K562 (cell line): Measurements from ENCODE around the gene MAST4. TPM values are rescaled to one million over a fixed set of nuclear protein-coding genes. Genes with fewer than 3 reads are reported as not detected.

ENCODE experiments used
- ATAC-seq: fragments of 200-7000 bp; cut with Tn5 transposase; 3 replicates; pipeline ENCODE4 v1.9.1; 2020; ENCODE audit warnings: moderate library complexity
- BruUV-seq: library from RNA; stranded (reverse); fragments of 400-500 nt; replicated peaks from 2 replicates; lab custom pipeline; 2021; lab: Mats Ljungman, UMichigan
- CTCF ChIA-PET: fragments of 300-600 bp; formaldehyde crosslinking; extraction: SDS; loops from one replicate; lab custom pipeline; 2021; ENCODE audit warnings: low intra/inter-chr PET ratio; lab: Yijun Ruan, JAX
- POLR2A ChIA-PET: fragments of 300-600, 350-650 bp; sonication (Branson Sonifier 250); formaldehyde crosslinking; extraction: SDS; loops from one replicate; lab custom pipeline; 2021; ENCODE audit warnings: antibody characterized with exemption, inconsistent platforms; lab: Yijun Ruan, JAX
- DNase-seq, 4 experiments: peaks; one replicate each; pipeline versions ENCODE4 v3.0.0 to v3.0.0-alpha.2; 2011 to 2018; ENCODE audit warnings: low spot score in 3 of 4, mixed read lengths in 3 of 4; ENCODE audit errors: extremely low read depth in 1 of 4
- FAIRE-seq: peaks from 2 replicates; lab custom pipeline; 2011; peaks lifted over from hg19 to GRCh38; lab: Jason Lieb, UNC
- H2AFZ ChIP-seq: 2 replicates; pipeline ENCODE4 v1.6.0; 2011; ENCODE audit warnings: low read depth, low read length, control low read depth, inconsistent platforms
- H3K27ac ChIP-seq: fragments of 200-600 bp; 3 replicates; pipeline ENCODE4 v1.8.0; 2011; ENCODE audit warnings: low read depth, mild to moderate bottlenecking, control low read depth, inconsistent platforms, low read length, moderate library complexity, mixed read lengths; ENCODE audit errors: extremely low read depth
- H3K27me3 ChIP-seq, 2 experiments: fragments of 300-600 bp in 1 of 2; 2 replicates in 1 of 2; 3 replicates in 1 of 2; pipeline versions ENCODE4 v1.6.0 to v1.8.0; 2011; ENCODE audit warnings: inconsistent platforms in 2 of 2, low read length in 2 of 2, mild to moderate bottlenecking in 1 of 2, mixed read lengths in 1 of 2, moderate library complexity in 1 of 2; ENCODE audit not compliant: control insufficient read depth in 2 of 2, insufficient read depth in 2 of 2
- H3K36me3 ChIP-seq: fragments of 300-600 bp; 3 replicates; pipeline ENCODE4 v1.8.0; 2011; ENCODE audit warnings: mild to moderate bottlenecking, low read length, inconsistent platforms; ENCODE audit not compliant: control insufficient read depth, insufficient read depth
- H3K4me1 ChIP-seq, 2 experiments: fragments of 200-600 bp in 1 of 2; replicated peaks in 1 of 2; 2 replicates in 1 of 2; 3 replicates in 1 of 2; pipeline versions ENCODE4 v1.5.1 to v1.8.0; 2011; ENCODE audit warnings: inconsistent platforms in 2 of 2, low read length in 2 of 2, mild to moderate bottlenecking in 1 of 2, mixed read lengths in 1 of 2, moderate library complexity in 1 of 2; ENCODE audit not compliant: control insufficient read depth in 2 of 2, insufficient read depth in 2 of 2
- H3K4me2 ChIP-seq: 2 replicates; pipeline ENCODE4 v1.6.1; 2011; ENCODE audit warnings: low read length, control low read depth, inconsistent platforms, mixed read lengths; ENCODE audit not compliant: insufficient read depth
- H3K4me3 ChIP-seq: fragments of 200-600 bp; sonication (generic), shearing (Covaris generic); 2 replicates; pipeline ENCODE4 v1.5.1; 2016; ENCODE audit warnings: control low read depth, inconsistent platforms
- H3K79me2 ChIP-seq: fragments of 200-600 bp; 3 replicates; pipeline ENCODE4 v1.8.0; 2011; ENCODE audit warnings: low read length, inconsistent platforms; ENCODE audit not compliant: control insufficient read depth, insufficient read depth
- H3K9ac ChIP-seq, 2 experiments: 2 replicates each; pipeline versions ENCODE4 v1.6.0 to v1.6.1; 2011; ENCODE audit warnings: low read depth in 2 of 2, low read length in 2 of 2, control low read depth in 1 of 2, inconsistent platforms in 1 of 2, mild to moderate bottlenecking in 1 of 2, mixed read lengths in 1 of 2; ENCODE audit not compliant: insufficient read depth in 1 of 2
- H3K9me1 ChIP-seq: one replicate; pipeline ENCODE4 v1.6.0; 2011; ENCODE audit warnings: inconsistent platforms, mild to moderate bottlenecking, low read length, moderate library complexity; ENCODE audit not compliant: control insufficient read depth, insufficient read depth
- H3K9me3 ChIP-seq: replicated peaks from 2 replicates; pipeline ENCODE4 v1.5.1; 2011; ENCODE audit warnings: low read depth, low read length, inconsistent platforms; ENCODE audit not compliant: control insufficient read depth, insufficient read depth
- H4K20me1 ChIP-seq: replicated peaks from 2 replicates; pipeline ENCODE4 v1.6.1; 2011; ENCODE audit warnings: low read length, inconsistent platforms, mixed read lengths; ENCODE audit not compliant: control insufficient read depth, insufficient read depth
- CHD4 ChIP-seq: fragments of 200-600 bp; sonication (generic); IDR thresholded peaks from 3 replicates; pipeline ENCODE4 v1.6.1; 2012; ENCODE audit warnings: low read depth, mild to moderate bottlenecking, mixed read lengths, low read length, inconsistent platforms; ENCODE audit not compliant: insufficient read depth, insufficient replicate concordance, poor library complexity, severe bottlenecking
- PTRF ChIP-seq: fragments of 450-650 bp; IDR thresholded peaks from 2 replicates; pipeline ENCODE4 v1.6.1; 2016; ENCODE audit warnings: mild to moderate bottlenecking, missing genetic modification characterization, missing compliant biosample characterization
- WGBS: fragments of 100-300 bp; shearing (Covaris generic); methylation state at CpG from one replicate; pipeline ENCODE4 v1.1.6; 2016; ENCODE audit warnings: low coverage, mixed read lengths; ENCODE audit not compliant: insufficient coverage; ENCODE audit errors: missing lambda C conversion rate; 5-methylcytosine and 5-hydroxymethylcytosine counted together
- in situ Hi-C: fragments of 300-500 bp; cut with MboI; formaldehyde crosslinking; loops from 4 replicates; pipeline ENCODE4 v1.15.0; 2018; ENCODE audit warnings: inconsistent platforms, mixed read lengths
- intact Hi-C: fragments of 100-400 bp; cut with micrococcal nuclease; formaldehyde crosslinking; loops from 2 replicates; pipeline ENCODE4 v1.14.2; 2022
- polyA plus RNA-seq, 8 experiments: library from polyadenylated mRNA; depleted of rRNA in 4 of 8; stranded (reverse) in 5 of 8; unstranded in 3 of 8; fragments of >200 nt; fragmentation: Nextera tagmentation in 2 of 8; fragmentation: Illumina TruSeq in 1 of 8; extraction: Ambion mirVana in 2 of 8; extraction: Trizol in 1 of 8; gene quantifications; 2 replicates each; pipeline versions ENCODE4 v1.2.1 to v1.2.3, GENCODE V29; 2011 to 2014; ENCODE audit warnings: inconsistent platforms in 1 of 8, missing spikeins in 1 of 8
- total RNA-seq, 7 experiments: library from RNA; depleted of rRNA in 6 of 7; stranded (reverse); fragments of >200 nt in 6 of 7; fragmentation: Illumina TruSeq in 2 of 7; extraction: Trizol in 2 of 7; gene quantifications; 2 replicates each; pipeline versions ENCODE4 v1.2.1 to v1.2.3, GENCODE V29; 2011 to 2021; ENCODE audit warnings: low replicate concordance in 1 of 7

The MAST4 gene
- total and polyA plus RNA-seq, 9 of the 15 experiments (the other 6 are each of a cell fraction or from before 2014, with no cell fraction given): 0.88 to 10.1 (median 5.2) TPM

- in situ Hi-C loops: no loop called here
- no peak overlapping the region for H3K9ac ChIP-seq
- DNase-seq (no peak), FAIRE-seq (no peak), ATAC-seq (no peak)
- peaks cover 12% of the 10 kb centered on the region; the same call in 1 of the 3 replicates for H3K36me3 ChIP-seq
- no peak overlapping the region for H2AFZ ChIP-seq
- no peak for TF ChIP-seq CHD4
- TF ChIP-seq PTRF (tag): no peak
- H3K4me1 ChIP-seq: peaks cover 0 to 13% of the 10 kb centered on the region in 2 experiments; a peak in 2 of 5 replicates
- no TSS peak for BruUV-seq
- H4K20me1 ChIP-seq: no peaks in the 10 kb centered on the region
- no peaks in the 10 kb centered on the region for H3K27me3 ChIP-seq
- H3K9me3 ChIP-seq: no peaks in the 10 kb centered on the region
- no peak overlapping the region for H3K4me2 ChIP-seq
- H3K27ac ChIP-seq: no peak overlapping the region
- 96% methylated on average over 13 of the region's 17 CpGs for WGBS
- intact Hi-C loops: no loop called here
- ChIA-PET CTCF (no interaction called here), POLR2A (interaction anchor here (0.6 kb wide), 2 partner anchors 20 to 827 kb away, joined by 3 read pairs; no protein-coding TSS in a partner anchor)
- no peaks in the 10 kb centered on the region for H3K79me2 ChIP-seq
- H3K9me1 ChIP-seq: no peaks in the 10 kb centered on the region
- H3K4me3 ChIP-seq: no peak overlapping the region
These were observed 568.8 kb downstream of the MAST4 start for GRCh38 chr5:67164856-67165525.
